Measurements from ENCODE around the gene WAC. TPM values are rescaled to one million over a fixed set of nuclear protein-coding genes. Genes with fewer than 3 reads are reported as not detected.

WAC gene
- total and polyA plus RNA-seq, 2 of the 13 experiments (the other 11 are each of a cell fraction or from before 2014, with no cell fraction given), result 69.1 to 96.2 TPM

DNA sequence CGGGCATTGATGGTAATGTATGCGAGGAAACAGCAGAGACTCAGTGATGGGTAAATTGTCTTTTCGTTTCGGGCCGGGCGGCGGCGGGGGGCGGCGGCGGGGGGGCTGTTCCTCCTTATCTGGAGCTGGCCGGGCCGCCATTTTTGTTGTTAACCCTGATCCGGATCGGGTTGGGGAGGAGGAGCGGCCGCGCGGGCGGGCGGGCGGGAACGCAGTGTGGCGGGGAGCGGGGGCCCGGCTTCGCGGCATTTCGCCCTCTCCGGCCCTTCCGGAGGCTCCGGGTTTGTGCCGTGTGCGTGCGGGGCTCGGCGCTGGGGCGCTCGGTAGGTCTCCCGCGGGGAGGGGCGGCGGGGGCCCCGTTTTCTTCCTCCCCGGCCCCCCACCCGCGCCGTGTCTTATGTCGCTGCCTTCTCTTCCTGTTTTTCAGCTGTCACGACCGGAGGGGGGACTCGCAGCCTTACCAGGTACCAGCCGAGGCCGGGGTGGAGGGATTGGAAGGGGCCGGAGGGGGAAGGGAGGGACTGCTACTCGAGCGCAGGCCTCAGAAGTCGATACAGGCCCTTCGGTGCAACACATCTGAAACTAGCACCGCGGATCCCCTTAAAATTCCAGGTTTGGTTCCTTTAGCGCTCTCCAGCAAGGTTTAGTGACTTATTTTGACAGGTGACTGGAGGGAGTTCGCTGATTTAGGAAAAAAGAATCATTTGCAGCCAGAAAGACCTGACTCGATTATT lies 820 bp downstream of the WAC start (continued):
- TF ChIP-seq SRF (IDR thresholded peaks at IDR 0.05; ENCODE audit: low read depth, low read length) (no peak), SYNCRIP (IDR thresholded peaks at IDR 0.05; ENCODE audit: insufficient read depth, low read depth, low read length) (no peak), SP1 (IDR thresholded peaks at IDR 0.05) (no peak), SP1 (CRISPR knock-in tag; IDR thresholded peaks at IDR 0.05) (no peak), ZNF354B (CRISPR knock-in tag; IDR thresholded peaks at IDR 0.05) (no peak), ZNF7 (CRISPR knock-in tag; IDR thresholded peaks at IDR 0.05) (no peak), NR2F6 (IDR thresholded peaks at IDR 0.05) (no peak), NR2F6 (CRISPR knock-in tag; IDR thresholded peaks at IDR 0.05) (no peak), FOXA3 (CRISPR knock-in tag; IDR thresholded peaks at IDR 0.05) (no peak), ARID4A (CRISPR knock-in tag; IDR thresholded peaks at IDR 0.05; ENCODE audit: borderline replicate concordance) (peak; percentile 41; the same call in 1 of the 2 replicates), MIXL1 (CRISPR knock-in tag; IDR thresholded peaks at IDR 0.05) (no peak), SRSF1 (optimal IDR thresholded peaks at IDR 0.05; ENCODE audit: low read depth, low read length) (no peak), ZNF24 (IDR thresholded peaks at IDR 0.05) (no peak), PTBP1 (IDR thresholded peaks at IDR 0.05; ENCODE audit: low read depth, low read length, poor library complexity, severe bottlenecking) (no peak)
- TF ChIP-seq, protein P1, sequence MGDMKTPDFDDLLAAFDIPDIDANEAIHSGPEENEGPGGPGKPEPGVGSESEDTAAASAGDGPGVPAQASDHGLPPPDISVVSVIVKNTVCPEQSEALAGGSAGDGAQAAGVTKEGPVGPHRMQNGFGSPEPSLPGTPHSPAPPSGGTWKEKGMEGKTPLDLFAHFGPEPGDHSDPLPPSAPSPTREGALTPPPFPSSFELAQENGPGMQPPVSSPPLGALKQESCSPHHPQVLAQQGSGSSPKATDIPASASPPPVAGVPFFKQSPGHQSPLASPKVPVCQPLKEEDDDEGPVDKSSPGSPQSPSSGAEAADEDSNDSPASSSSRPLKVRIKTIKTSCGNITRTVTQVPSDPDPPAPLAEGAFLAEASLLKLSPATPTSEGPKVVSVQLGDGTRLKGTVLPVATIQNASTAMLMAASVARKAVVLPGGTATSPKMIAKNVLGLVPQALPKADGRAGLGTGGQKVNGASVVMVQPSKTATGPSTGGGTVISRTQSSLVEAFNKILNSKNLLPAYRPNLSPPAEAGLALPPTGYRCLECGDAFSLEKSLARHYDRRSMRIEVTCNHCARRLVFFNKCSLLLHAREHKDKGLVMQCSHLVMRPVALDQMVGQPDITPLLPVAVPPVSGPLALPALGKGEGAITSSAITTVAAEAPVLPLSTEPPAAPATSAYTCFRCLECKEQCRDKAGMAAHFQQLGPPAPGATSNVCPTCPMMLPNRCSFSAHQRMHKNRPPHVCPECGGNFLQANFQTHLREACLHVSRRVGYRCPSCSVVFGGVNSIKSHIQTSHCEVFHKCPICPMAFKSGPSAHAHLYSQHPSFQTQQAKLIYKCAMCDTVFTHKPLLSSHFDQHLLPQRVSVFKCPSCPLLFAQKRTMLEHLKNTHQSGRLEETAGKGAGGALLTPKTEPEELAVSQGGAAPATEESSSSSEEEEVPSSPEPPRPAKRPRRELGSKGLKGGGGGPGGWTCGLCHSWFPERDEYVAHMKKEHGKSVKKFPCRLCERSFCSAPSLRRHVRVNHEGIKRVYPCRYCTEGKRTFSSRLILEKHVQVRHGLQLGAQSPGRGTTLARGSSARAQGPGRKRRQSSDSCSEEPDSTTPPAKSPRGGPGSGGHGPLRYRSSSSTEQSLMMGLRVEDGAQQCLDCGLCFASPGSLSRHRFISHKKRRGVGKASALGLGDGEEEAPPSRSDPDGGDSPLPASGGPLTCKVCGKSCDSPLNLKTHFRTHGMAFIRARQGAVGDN (CRISPR knock-in tag; IDR thresholded peaks at IDR 0.05), result peak; percentile 52; the same call in 1 of the 2 replicates
- TF ChIP-seq, protein P2, sequence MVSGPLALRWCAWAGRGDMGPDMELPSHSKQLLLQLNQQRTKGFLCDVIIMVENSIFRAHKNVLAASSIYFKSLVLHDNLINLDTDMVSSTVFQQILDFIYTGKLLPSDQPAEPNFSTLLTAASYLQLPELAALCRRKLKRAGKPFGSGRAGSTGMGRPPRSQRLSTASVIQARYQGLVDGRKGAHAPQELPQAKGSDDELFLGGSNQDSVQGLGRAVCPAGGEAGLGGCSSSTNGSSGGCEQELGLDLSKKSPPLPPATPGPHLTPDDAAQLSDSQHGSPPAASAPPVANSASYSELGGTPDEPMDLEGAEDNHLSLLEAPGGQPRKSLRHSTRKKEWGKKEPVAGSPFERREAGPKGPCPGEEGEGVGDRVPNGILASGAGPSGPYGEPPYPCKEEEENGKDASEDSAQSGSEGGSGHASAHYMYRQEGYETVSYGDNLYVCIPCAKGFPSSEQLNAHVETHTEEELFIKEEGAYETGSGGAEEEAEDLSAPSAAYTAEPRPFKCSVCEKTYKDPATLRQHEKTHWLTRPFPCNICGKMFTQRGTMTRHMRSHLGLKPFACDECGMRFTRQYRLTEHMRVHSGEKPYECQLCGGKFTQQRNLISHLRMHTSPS (CRISPR knock-in tag; IDR thresholded peaks at IDR 0.05; ENCODE audit: low read depth), result no peak
